Caco-2 (cell line): Measurements from ENCODE around the gene SETD3. TPM values are rescaled to one million over a fixed set of nuclear protein-coding genes. Genes with fewer than 3 reads are reported as not detected.

Experiments
- BruUV-seq: library from RNA; stranded (reverse); fragments of 400-500 nt; replicated peaks from 2 replicates; lab custom pipeline; 2021; lab: Mats Ljungman, UMichigan
- CTCF ChIA-PET: fragments of 300-600 bp; sonication (Branson Sonifier 250); formaldehyde crosslinking; loops from one replicate; lab custom pipeline; 2022; ENCODE audit warnings: antibody characterized with exemption; lab: Charles Lee
- POLR2A ChIA-PET: fragments of 300-600 bp; sonication (Branson Sonifier 250); formaldehyde crosslinking; loops from one replicate; lab custom pipeline; 2022; ENCODE audit warnings: antibody characterized with exemption; lab: Charles Lee
- DNase-seq, 2 experiments: peaks; one replicate each; pipeline versions ENCODE4 v3.0.0 to v3.0.0-alpha.2; 2020 to 2022
- H3K27me3 ChIP-seq: replicated peaks from 2 replicates; pipeline ENCODE4 v1.6.0; 2011; ENCODE audit warnings: low read length; ENCODE audit not compliant: control insufficient read depth, insufficient read depth
- H3K36me3 ChIP-seq: 2 replicates; pipeline ENCODE4 v1.5.1; 2011; ENCODE audit warnings: low read length; ENCODE audit not compliant: control insufficient read depth, insufficient read depth
- H3K4me1 ChIP-seq: fragments of 250-450 bp; sonication (Bioruptor Pico); 2 replicates; pipeline ENCODE4 v1.5.1; 2020; ENCODE audit warnings: mild to moderate bottlenecking
- H3K4me3 ChIP-seq: 2 replicates; pipeline ENCODE4 v1.5.1; 2011; ENCODE audit warnings: low read depth, mild to moderate bottlenecking, control low read depth, low read length
- H3K9me3 ChIP-seq: fragments of 250-450 bp; sonication (Bioruptor Pico); 2 replicates; pipeline ENCODE4 v1.5.1; 2020; ENCODE audit warnings: mild to moderate bottlenecking, moderate library complexity
- H3K27ac Mint-ChIP-seq: one replicate; pipeline ENCODE4 v1.8.0; 2022; ENCODE audit warnings: mixed read lengths; ENCODE audit not compliant: unreplicated experiment
- H3K27me3 Mint-ChIP-seq: one replicate; pipeline ENCODE4 v1.8.0; 2022; ENCODE audit warnings: mixed read lengths; ENCODE audit not compliant: insufficient read depth, unreplicated experiment
- H3K36me3 Mint-ChIP-seq: one replicate; pipeline ENCODE4 v1.8.0; 2022; ENCODE audit warnings: mild to moderate bottlenecking, mixed read lengths; ENCODE audit not compliant: insufficient read depth, unreplicated experiment
- H3K4me1 Mint-ChIP-seq: one replicate; pipeline ENCODE4 v1.8.0; 2022; ENCODE audit warnings: low read depth, mixed read lengths; ENCODE audit not compliant: unreplicated experiment
- H3K4me3 Mint-ChIP-seq: one replicate; pipeline ENCODE4 v1.8.0; 2022; ENCODE audit warnings: mild to moderate bottlenecking, moderate library complexity, mixed read lengths; ENCODE audit not compliant: unreplicated experiment
- H3K9me3 Mint-ChIP-seq: one replicate; pipeline ENCODE4 v1.8.0; 2022; ENCODE audit warnings: mixed read lengths; ENCODE audit not compliant: unreplicated experiment
- intact Hi-C: fragments of 100-400 bp; cut with micrococcal nuclease; formaldehyde crosslinking; loops from one replicate; pipeline ENCODE4 v1.10.0; 2022; ENCODE audit not compliant: unreplicated experiment
- total RNA-seq: library from RNA; stranded (reverse); gene quantifications from 2 replicates; pipeline ENCODE4 v1.2.3, GENCODE V29; 2022
- TF ChIP-seq, protein P1 (sequence below), 2 experiments: fragments of 200-600 bp in 1 of 2; IDR thresholded peaks; 1 replicate in 1 of 2; 2 replicates in 1 of 2; pipeline versions ENCODE4 v1.5.1 to v1.8.0; 2011 to 2022; ENCODE audit warnings: antibody characterized with exemption in 1 of 2, control low read depth in 1 of 2, inconsistent platforms in 1 of 2, low read depth in 1 of 2, low read length in 1 of 2, mild to moderate bottlenecking in 1 of 2, moderate library complexity in 1 of 2; ENCODE audit not compliant: insufficient read depth in 1 of 2, severe bottlenecking in 1 of 2, unreplicated experiment in 1 of 2

The SETD3 gene
- total RNA-seq, 1 experiment from 2014 or later = 74.3 TPM

GRCh38 chr14:99427632-99428300 lies 52.9 kb downstream of the SETD3 start:
- H3K9me3 ChIP-seq = no peaks in the 10 kb centered on the region
- H3K36me3 ChIP-seq = no peaks in the 10 kb centered on the region; the same call in 1 of the 2 replicates
- peaks cover 18% of the 10 kb centered on the region for H3K4me1 Mint-ChIP-seq
- intact Hi-C loops = no loop called here
- H3K27ac Mint-ChIP-seq = no peak overlapping the region
- H3K27me3 Mint-ChIP-seq = no peaks in the 10 kb centered on the region
- POLR2A ChIA-PET = no interaction called here
- no peaks in the 10 kb centered on the region for H3K9me3 Mint-ChIP-seq
- H3K4me1 ChIP-seq = peaks cover 12% of the 10 kb centered on the region
- no peaks in the 10 kb centered on the region for H3K27me3 ChIP-seq
- TF ChIP-seq, protein P1, sequence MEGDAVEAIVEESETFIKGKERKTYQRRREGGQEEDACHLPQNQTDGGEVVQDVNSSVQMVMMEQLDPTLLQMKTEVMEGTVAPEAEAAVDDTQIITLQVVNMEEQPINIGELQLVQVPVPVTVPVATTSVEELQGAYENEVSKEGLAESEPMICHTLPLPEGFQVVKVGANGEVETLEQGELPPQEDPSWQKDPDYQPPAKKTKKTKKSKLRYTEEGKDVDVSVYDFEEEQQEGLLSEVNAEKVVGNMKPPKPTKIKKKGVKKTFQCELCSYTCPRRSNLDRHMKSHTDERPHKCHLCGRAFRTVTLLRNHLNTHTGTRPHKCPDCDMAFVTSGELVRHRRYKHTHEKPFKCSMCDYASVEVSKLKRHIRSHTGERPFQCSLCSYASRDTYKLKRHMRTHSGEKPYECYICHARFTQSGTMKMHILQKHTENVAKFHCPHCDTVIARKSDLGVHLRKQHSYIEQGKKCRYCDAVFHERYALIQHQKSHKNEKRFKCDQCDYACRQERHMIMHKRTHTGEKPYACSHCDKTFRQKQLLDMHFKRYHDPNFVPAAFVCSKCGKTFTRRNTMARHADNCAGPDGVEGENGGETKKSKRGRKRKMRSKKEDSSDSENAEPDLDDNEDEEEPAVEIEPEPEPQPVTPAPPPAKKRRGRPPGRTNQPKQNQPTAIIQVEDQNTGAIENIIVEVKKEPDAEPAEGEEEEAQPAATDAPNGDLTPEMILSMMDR (IDR thresholded peaks at IDR 0.05; ENCODE audit: insufficient read depth in 1 of 2, low read depth in 1 of 2, low read length in 1 of 2, severe bottlenecking in 1 of 2, unreplicated experiment in 1 of 2) = no peak
- BruUV-seq = no TSS peak
- no peak overlapping the region for H3K4me3 ChIP-seq
- H3K36me3 Mint-ChIP-seq = peaks cover 25% of the 10 kb centered on the region
- no peak overlapping the region for H3K4me3 Mint-ChIP-seq
- no peak for DNase-seq
- CTCF ChIA-PET = no interaction called here

DNA sequence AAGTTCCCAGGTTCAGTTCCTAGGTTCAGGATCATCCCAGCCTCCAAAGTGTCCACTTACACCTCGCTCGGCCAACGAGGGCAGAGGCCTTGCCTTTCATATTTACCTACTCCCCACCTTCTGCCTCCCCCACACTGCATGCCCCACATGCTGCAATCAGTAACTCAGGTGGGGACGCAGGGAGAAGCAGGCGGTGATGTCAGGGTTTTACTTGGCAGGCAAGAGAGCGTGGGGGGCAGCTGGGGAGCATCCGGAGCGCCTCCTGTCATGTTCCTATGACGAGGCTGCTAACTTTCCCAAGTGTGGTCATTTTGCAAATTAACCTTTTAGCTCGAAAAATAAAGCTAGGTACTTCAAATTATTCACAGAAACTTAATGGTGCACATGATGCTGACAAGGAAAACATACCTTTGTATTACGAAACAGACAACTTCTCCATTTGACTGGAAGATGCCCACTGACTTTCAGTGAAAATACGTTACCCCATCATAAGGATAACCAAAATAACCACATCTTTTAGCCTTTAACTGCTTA lies 53.8 kb downstream of the SETD3 start:
- CTCF ChIA-PET = no interaction called here
- BruUV-seq = no TSS peak
- H3K4me1 Mint-ChIP-seq = peaks cover 24% of the 10 kb centered on the region
- H3K27me3 ChIP-seq = no peaks in the 10 kb centered on the region
- no peaks in the 10 kb centered on the region; the same call in 1 of the 2 replicates for H3K36me3 ChIP-seq
- H3K27me3 Mint-ChIP-seq = no peaks in the 10 kb centered on the region
- H3K9me3 ChIP-seq = no peaks in the 10 kb centered on the region
- H3K4me3 Mint-ChIP-seq = no peak overlapping the region
- intact Hi-C loops = no loop called here
- H3K27ac Mint-ChIP-seq = peak overlapping the region; percentile 49
- H3K9me3 Mint-ChIP-seq = no peaks in the 10 kb centered on the region
- H3K4me1 ChIP-seq = peaks cover 19% of the 10 kb centered on the region
- TF ChIP-seq, protein P1 (IDR thresholded peaks at IDR 0.05; ENCODE audit: insufficient read depth in 1 of 2, low read depth in 1 of 2, low read length in 1 of 2, severe bottlenecking in 1 of 2, unreplicated experiment in 1 of 2) = no peak
- no peak overlapping the region for H3K4me3 ChIP-seq
- POLR2A ChIA-PET = no interaction called here
- H3K36me3 Mint-ChIP-seq = peaks cover 23% of the 10 kb centered on the region
- DNase-seq = no peak

DNA sequence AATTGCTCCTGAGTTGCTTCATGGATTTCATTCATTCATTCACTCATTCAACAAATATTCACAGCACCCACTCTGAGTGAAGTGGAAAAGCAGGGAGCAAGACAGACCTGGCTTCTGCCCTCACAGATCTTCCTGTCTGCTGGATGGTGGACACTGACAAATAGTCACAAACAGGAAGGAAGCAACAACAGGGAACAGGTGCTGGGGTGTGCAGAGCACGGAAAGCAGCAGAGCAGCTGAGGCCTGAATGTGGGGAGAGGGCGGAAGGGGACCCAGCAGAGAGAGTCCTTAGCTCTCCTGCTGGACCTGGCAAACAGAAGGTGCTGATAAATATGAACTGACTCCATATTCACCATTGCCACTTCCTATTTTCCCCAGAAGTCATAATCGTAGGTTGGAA lies 54.4 kb downstream of the SETD3 start:
- no peaks in the 10 kb centered on the region for H3K9me3 Mint-ChIP-seq
- Histone ChIP-seq H3K4me1 (peaks cover 25% of the 10 kb centered on the region), H3K36me3 (no peaks in the 10 kb centered on the region; the same call in 1 of the 2 replicates), H3K27me3 (no peaks in the 10 kb centered on the region), H3K9me3 (no peaks in the 10 kb centered on the region), H3K4me3 (no peak overlapping the region)
- H3K27ac Mint-ChIP-seq = peak overlapping the region; percentile 49
- peaks cover 21% of the 10 kb centered on the region for H3K36me3 Mint-ChIP-seq
- BruUV-seq = no TSS peak
- H3K4me1 Mint-ChIP-seq = peaks cover 25% of the 10 kb centered on the region
- intact Hi-C loops = no loop called here
- TF ChIP-seq, protein P1 (IDR thresholded peaks at IDR 0.05; ENCODE audit: insufficient read depth in 1 of 2, low read depth in 1 of 2, low read length in 1 of 2, severe bottlenecking in 1 of 2, unreplicated experiment in 1 of 2) = no peak
- no peak overlapping the region for H3K4me3 Mint-ChIP-seq
- DNase-seq = no peak
- POLR2A ChIA-PET = no interaction called here
- CTCF ChIA-PET = no interaction called here
- no peaks in the 10 kb centered on the region for H3K27me3 Mint-ChIP-seq
